ENCODE measurements around the gene NDUFV2. TPM values are rescaled to one million over a fixed set of nuclear protein-coding genes. Genes with fewer than 3 reads are reported as not detected.

The NDUFV2 gene
- total and polyA plus RNA-seq, 2 of the 8 experiments (the other 6 are each of a cell fraction or from before 2014, with no cell fraction given): 90.8 to 191 TPM

GRCh38 chr18:9104244-9104901 lies 1.9 kb downstream of the NDUFV2 start (continued):
- no peak for TF ChIP-seq KDM1A (IDR thresholded peaks at IDR 0.05; ENCODE audit: borderline replicate concordance, low read length)
